Measurements from ENCODE around the gene PRR18.

The PRR18 gene

DNA sequence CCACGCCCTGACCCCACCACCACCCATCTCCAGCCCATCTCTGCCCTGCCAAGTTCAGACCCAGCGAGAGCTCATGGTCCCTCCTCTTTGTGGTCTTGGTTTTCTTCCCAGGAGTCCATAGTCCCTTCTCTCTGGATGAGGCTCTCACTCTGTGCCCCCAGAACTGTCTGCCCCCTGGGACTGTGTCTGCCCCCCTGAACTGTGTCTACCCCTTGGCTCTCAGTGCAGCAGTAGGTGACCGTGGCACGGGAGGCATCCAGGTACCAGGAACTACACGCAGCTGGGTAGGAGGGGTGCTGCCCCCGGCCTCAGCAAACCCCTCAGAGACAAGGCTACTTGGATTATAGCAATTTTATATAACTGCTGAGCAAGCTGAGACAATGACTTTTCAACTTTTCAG lies 23.6 kb downstream of the PRR18 start:
- no peak for DNase-seq
- TF ChIP-seq POLR2A (IDR thresholded peaks at IDR 0.05; ENCODE audit: low read length) (no peak), GATA1 (IDR thresholded peaks at IDR 0.05; ENCODE audit: low read depth, low read length) (no peak)

GRCh38 chr6:166282394-166283032 lies 25.7 kb downstream of the PRR18 start:
- TF ChIP-seq POLR2A (IDR thresholded peaks at IDR 0.05; ENCODE audit: low read length), result no peak
- TF ChIP-seq GATA1 (IDR thresholded peaks at IDR 0.05; ENCODE audit: low read depth, low read length), result no peak
- no peak for DNase-seq

GRCh38 chr6:166281104-166281503 lies 27.1 kb downstream of the PRR18 start:
- TF ChIP-seq POLR2A (IDR thresholded peaks at IDR 0.05; ENCODE audit: low read length) (no peak), GATA1 (IDR thresholded peaks at IDR 0.05; ENCODE audit: low read depth, low read length) (no peak)
- no peak for DNase-seq

DNA sequence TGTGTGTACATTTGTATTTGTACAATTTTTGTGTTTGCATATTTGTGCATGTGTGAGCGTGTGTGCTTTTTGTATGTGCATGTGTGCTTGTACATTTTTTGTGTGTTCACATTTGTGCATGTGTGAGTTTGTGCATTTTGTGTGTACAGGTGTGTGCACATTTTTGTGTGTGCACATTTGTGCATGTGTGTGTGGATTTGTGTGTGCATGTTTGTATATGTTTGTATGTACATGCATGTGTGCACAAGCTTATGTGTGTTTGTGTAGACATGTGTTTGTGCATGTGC lies 28.9 kb downstream of the PRR18 start:
- TF ChIP-seq GATA1 (IDR thresholded peaks at IDR 0.05; ENCODE audit: low read depth, low read length), result no peak
- TF ChIP-seq POLR2A (IDR thresholded peaks at IDR 0.05; ENCODE audit: low read length), result no peak
- no peak for DNase-seq

DNA sequence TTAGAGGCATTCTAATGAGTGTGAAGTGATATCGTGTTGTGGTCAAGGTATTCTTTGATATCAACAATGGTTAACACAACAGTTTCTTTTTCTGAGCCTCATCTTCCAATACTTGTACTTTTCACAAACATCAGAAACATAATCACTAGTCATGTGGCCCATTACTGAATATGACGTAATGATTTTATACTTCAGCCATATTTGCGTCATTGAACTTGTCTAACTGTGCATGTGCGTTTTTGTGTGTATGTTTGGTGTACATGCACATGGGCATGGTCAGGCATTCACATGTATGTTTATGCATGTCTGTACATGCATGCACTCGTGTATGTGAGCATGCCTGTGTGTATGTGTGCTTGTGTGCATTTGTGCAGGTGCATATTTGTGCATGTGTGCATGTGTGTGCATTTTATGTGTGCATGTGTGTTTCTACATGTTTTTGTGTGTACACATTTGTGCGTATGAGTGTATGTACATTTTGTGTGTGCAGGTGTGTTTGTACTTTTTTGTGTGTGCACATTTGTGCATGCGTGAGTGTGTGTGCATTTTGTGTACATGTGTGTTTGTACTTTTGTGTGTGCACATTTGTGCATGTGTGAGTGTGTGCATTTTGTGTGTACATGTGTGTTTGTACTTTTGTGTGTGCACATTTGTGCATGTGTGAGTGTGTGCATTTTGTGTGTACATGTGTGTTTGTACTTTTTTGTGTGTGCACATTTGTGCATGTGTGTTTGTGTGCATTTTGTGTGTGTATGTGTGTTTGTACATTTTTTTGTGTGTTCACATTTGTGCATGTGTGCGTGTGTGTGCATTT lies 29.4 kb downstream of the PRR18 start:
- peak in 1 of 2 experiments; percentile 6 for DNase-seq
- TF ChIP-seq POLR2A (IDR thresholded peaks at IDR 0.05; ENCODE audit: low read length), result no peak
- no peak for TF ChIP-seq GATA1 (IDR thresholded peaks at IDR 0.05; ENCODE audit: low read depth, low read length)

GRCh38 chr6:166277892-166278578 lies 30.2 kb downstream of the PRR18 start:
- DNase-seq, result no peak
- TF ChIP-seq POLR2A (IDR thresholded peaks at IDR 0.05; ENCODE audit: low read length), result no peak
- TF ChIP-seq GATA1 (IDR thresholded peaks at IDR 0.05; ENCODE audit: low read depth, low read length), result no peak

GRCh38 chr6:166277018-166277417 lies 31.2 kb downstream of the PRR18 start:
- TF ChIP-seq GATA1 (IDR thresholded peaks at IDR 0.05; ENCODE audit: low read depth, low read length) (no peak), POLR2A (IDR thresholded peaks at IDR 0.05; ENCODE audit: low read length) (no peak)
- no peak for DNase-seq

DNA sequence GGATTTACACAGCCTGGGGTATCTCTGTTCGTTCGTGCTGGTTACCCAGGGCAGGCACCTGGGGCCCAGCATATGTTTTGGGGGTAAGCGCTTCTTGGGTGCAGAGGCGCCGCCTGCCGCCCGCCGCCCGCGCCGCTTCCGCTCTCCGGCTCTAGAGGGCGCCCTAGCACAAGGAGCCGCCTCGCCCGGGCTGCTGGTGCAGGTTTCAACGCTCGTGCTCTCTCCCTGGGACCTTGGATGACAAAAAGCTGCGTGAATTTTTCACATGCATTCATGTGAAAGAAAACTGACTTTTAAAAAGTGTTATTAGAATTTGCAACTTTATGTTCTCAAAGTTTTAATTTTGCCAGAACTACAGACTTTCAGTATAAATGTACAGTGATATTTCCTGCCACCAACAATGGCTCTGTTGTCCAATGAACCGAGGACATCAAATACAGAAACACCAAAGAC lies 32.5 kb downstream of the PRR18 start:
- TF ChIP-seq GATA1 (IDR thresholded peaks at IDR 0.05; ENCODE audit: low read depth, low read length) (no peak), POLR2A (IDR thresholded peaks at IDR 0.05; ENCODE audit: low read length) (no peak)
- peak; percentile 62 to 77 for DNase-seq

DNA sequence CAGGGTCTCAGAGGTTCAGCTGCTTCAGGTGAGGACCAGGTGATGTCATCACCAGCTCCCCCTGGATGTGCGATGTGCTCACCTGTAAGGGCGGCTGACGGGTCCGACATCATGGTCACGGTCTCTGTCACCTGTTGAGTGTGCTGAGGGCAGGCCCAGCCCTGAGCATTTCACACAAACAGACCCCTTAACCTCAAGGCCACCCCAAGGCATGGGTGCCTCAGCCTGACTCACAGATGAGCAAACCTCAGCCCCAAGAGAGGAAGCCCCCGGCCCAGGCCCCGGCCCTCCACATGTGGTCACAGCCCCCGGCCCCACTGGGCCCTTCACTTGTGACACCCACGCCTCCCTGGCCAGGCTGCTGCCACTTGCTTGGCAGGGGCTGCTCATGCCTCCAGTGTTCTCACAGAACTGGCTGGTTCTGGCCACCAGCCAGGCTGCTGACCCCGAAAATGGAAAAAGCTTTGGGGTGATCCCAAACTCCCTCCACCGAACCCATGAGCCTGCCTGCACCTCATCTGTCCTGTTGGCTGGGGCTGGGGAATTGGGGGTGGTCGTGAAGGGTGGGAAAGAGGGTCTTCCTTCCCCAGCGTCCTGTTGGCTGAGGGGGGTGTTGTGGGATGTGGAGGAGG lies 33.3 kb downstream of the PRR18 start:
- TF ChIP-seq POLR2A (IDR thresholded peaks at IDR 0.05; ENCODE audit: low read length), result no peak
- no peak for TF ChIP-seq GATA1 (IDR thresholded peaks at IDR 0.05; ENCODE audit: low read depth, low read length)
- no peak for DNase-seq

DNA sequence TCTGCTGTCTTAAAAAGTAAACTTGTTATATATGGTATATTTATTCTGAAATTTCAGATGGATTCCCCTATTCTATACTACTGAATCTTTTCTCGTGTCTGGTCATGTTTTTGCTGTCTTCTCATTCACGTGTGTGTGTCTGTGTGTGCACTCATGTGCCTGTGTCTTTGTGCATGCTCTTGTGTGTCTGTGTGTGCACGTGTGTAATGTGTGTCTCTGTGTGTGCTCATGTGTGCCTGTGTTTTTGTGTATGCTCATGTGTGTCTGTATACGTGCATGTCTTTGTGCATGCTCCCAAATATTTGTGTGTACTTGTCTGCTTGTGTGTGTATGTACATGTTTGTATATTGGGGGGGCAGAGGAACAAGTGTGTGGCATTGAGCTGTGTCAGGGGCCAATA lies 34.0 kb downstream of the PRR18 start:
- no peak for DNase-seq
- TF ChIP-seq POLR2A (IDR thresholded peaks at IDR 0.05; ENCODE audit: low read length), result no peak
- TF ChIP-seq GATA1 (IDR thresholded peaks at IDR 0.05; ENCODE audit: low read depth, low read length), result no peak

GRCh38 chr6:166271376-166271765 lies 36.8 kb downstream of the PRR18 start:
- no peak for DNase-seq
- no peak for TF ChIP-seq POLR2A (IDR thresholded peaks at IDR 0.05; ENCODE audit: low read length)
- TF ChIP-seq GATA1 (IDR thresholded peaks at IDR 0.05; ENCODE audit: low read depth, low read length), result no peak

- TF ChIP-seq POLR2A (IDR thresholded peaks at IDR 0.05; ENCODE audit: low read length) (no peak), GATA1 (IDR thresholded peaks at IDR 0.05; ENCODE audit: low read depth, low read length) (no peak)
Observed at GRCh38 chr6:166270706-166271375, 37.4 kb downstream of the PRR18 start.

GRCh38 chr6:166269301-166270039 lies 38.7 kb downstream of the PRR18 start:
- TF ChIP-seq GATA1 (IDR thresholded peaks at IDR 0.05; ENCODE audit: low read depth, low read length) (no peak), POLR2A (IDR thresholded peaks at IDR 0.05; ENCODE audit: low read length) (no peak)
- DNase-seq, result no peak

More at GRCh38 chr6:166270706-166271375, 37.4 kb downstream of the PRR18 start:
- DNase-seq, result no peak
